ENCODE data around the gene VPS52. TPM values are rescaled to one million over a fixed set of nuclear protein-coding genes. Genes with fewer than 3 reads are reported as not detected.

The VPS52 gene
- polyA plus RNA-seq, 1 donor from 2014 or later, result 29.1 TPM

- Histone ChIP-seq H3K27me3 (ENCODE audit: insufficient read depth, low read depth, low read length) (peaks cover 25% of the 10 kb centered on the region), H4K20me1 (ENCODE audit: insufficient read depth) (no peaks in the 10 kb centered on the region), H3K9me2 (ENCODE audit: insufficient read depth, low read length) (no peaks in the 10 kb centered on the region), H3K9ac (ENCODE audit: low read length) (peak overlapping the region; percentile 52), H2AFZ (ENCODE audit: low read depth, low read length) (no peak overlapping the region), H3K4me2 (ENCODE audit: low read length) (peak overlapping the region; percentile 68), H3K27ac (ENCODE audit: low read length) (peak overlapping the region; percentile 31), H3F3A (ENCODE audit: insufficient read depth, low read length, poor library complexity, severe bottlenecking) (peaks cover under 1% of the 10 kb centered on the region), H3K36me3 (ENCODE audit: insufficient read depth, low read length) (no peaks in the 10 kb centered on the region), H3K79me2 (replicated peaks; ENCODE audit: insufficient read depth, low read length) (no peaks in the 10 kb centered on the region), H3K4me3 (ENCODE audit: low read length) (peak overlapping the region; percentile 68), H3K9me3 (ENCODE audit: low read length) (no peaks in the 10 kb centered on the region)
- no peak for TF ChIP-seq SMC3 (conservative IDR thresholded peaks at IDR 0.05; ENCODE audit: poor library complexity)
Observed at GRCh38 chr6:33313105-33313708, 41.5 kb upstream of the VPS52 start.

- no peaks in the 10 kb centered on the region for H4K20me1 ChIP-seq (ENCODE audit: insufficient read depth)
- peak; percentile 39 for TF ChIP-seq CTCF (IDR thresholded peaks at IDR 0.05; ENCODE audit: poor library complexity, severe bottlenecking)
- no peak for TF ChIP-seq EZH2 (IDR thresholded peaks at IDR 0.05; ENCODE audit: borderline replicate concordance, insufficient read depth, low read length, poor library complexity, severe bottlenecking)
- H3K9me2 ChIP-seq (ENCODE audit: insufficient read depth, low read length), result no peaks in the 10 kb centered on the region
- H3K36me3 ChIP-seq (ENCODE audit: insufficient read depth, low read length), result no peaks in the 10 kb centered on the region
- no peaks in the 10 kb centered on the region for H3K79me2 ChIP-seq (replicated peaks; ENCODE audit: insufficient read depth, low read length)
- no peaks in the 10 kb centered on the region for H3K9me3 ChIP-seq (ENCODE audit: low read length)
- H3K4me2 ChIP-seq (ENCODE audit: low read length), result peak overlapping the region; percentile 68
- peak overlapping the region; percentile 52 for H3K9ac ChIP-seq (ENCODE audit: low read length)
- H3F3A ChIP-seq (ENCODE audit: insufficient read depth, low read length, poor library complexity, severe bottlenecking), result no peaks in the 10 kb centered on the region
- H3K27ac ChIP-seq (ENCODE audit: low read length), result peak overlapping the region; percentile 31
- H3K27me3 ChIP-seq (ENCODE audit: insufficient read depth, low read depth, low read length), result peaks cover 25% of the 10 kb centered on the region
- H3K4me3 ChIP-seq (ENCODE audit: low read length), result peak overlapping the region; percentile 68
- peak overlapping the region; percentile 45 for H2AFZ ChIP-seq (ENCODE audit: low read depth, low read length)
Observed at GRCh38 chr6:33312361-33313104, 40.9 kb upstream of the VPS52 start.

- Histone ChIP-seq H3K27me3 (ENCODE audit: insufficient read depth, low read depth, low read length) (no peaks in the 10 kb centered on the region), H3K79me2 (replicated peaks; ENCODE audit: insufficient read depth, low read length) (peaks cover 7% of the 10 kb centered on the region), H3K4me3 (ENCODE audit: low read length) (no peak overlapping the region), H3K27ac (ENCODE audit: low read length) (no peak overlapping the region), H3K9me3 (ENCODE audit: low read length) (no peaks in the 10 kb centered on the region), H3K4me2 (ENCODE audit: low read length) (no peak overlapping the region), H3K9ac (ENCODE audit: low read length) (no peak overlapping the region), H3F3A (ENCODE audit: insufficient read depth, low read length, poor library complexity, severe bottlenecking) (no peaks in the 10 kb centered on the region), H3K9me2 (ENCODE audit: insufficient read depth, low read length) (no peaks in the 10 kb centered on the region), H2AFZ (ENCODE audit: low read depth, low read length) (no peak overlapping the region), H4K20me1 (ENCODE audit: insufficient read depth) (no peaks in the 10 kb centered on the region), H3K36me3 (ENCODE audit: insufficient read depth, low read length) (no peaks in the 10 kb centered on the region)
- no peak for TF ChIP-seq RAD21 (conservative IDR thresholded peaks at IDR 0.05)
- TF ChIP-seq REST (IDR thresholded peaks at IDR 0.05; ENCODE audit: borderline replicate concordance), result no peak
- TF ChIP-seq MXI1 (conservative IDR thresholded peaks at IDR 0.05; ENCODE audit: poor library complexity, severe bottlenecking), result no peak
Observed at GRCh38 chr6:33306356-33306755, 34.7 kb upstream of the VPS52 start.

Measured in neural cell (in vitro differentiated cells).